AG20443 (cell line): ENCODE results near the gene SCYL2.
"Not testable (repeated sequence)": the region's sequence is repeated elsewhere in the genome, so short reads cannot be mapped to it uniquely, and the experiment has no call there.

Source experiments
- DNase-seq: peaks from one replicate; pipeline ENCODE4 v3.0.0; 2012; ENCODE audit warnings: low spot score, mixed read lengths

Gene SCYL2

GRCh38 chr12:100263131-100263530 lies 3.8 kb upstream of the SCYL2 start:
- no peak for DNase-seq

GRCh38 chr12:100265107-100265506 lies 1.9 kb upstream of the SCYL2 start:
- DNase-seq, result not testable (repeated sequence)

GRCh38 chr12:100265732-100266584 lies 1.0 kb upstream of the SCYL2 start:
- no peak for DNase-seq

GRCh38 chr12:100266585-100266834 lies 467 bp upstream of the SCYL2 start:
- peak; percentile 93 for DNase-seq

- peak; percentile 9 for DNase-seq
These were observed 765 bp downstream of the SCYL2 start for GRCh38 chr12:100267603-100268281.

- DNase-seq, result no peak
These were observed 2.0 kb downstream of the SCYL2 start for GRCh38 chr12:100268835-100269564.

GRCh38 chr12:100273782-100274181 lies 6.8 kb downstream of the SCYL2 start:
- DNase-seq, result no peak

- no peak for DNase-seq
These were observed 7.3 kb downstream of the SCYL2 start for GRCh38 chr12:100274291-100274690.

- no peak for DNase-seq
These were observed 12.2 kb downstream of the SCYL2 start for GRCh38 chr12:100279159-100279558.

- peak; percentile 15 for DNase-seq
These were observed 12.7 kb downstream of the SCYL2 start for GRCh38 chr12:100279607-100280244.

- DNase-seq, result not testable (repeated sequence)
These were observed 17.6 kb downstream of the SCYL2 start for GRCh38 chr12:100284556-100284955.

GRCh38 chr12:100289038-100289437 lies 22.1 kb downstream of the SCYL2 start:
- no peak for DNase-seq

GRCh38 chr12:100290016-100290415 lies 23.0 kb downstream of the SCYL2 start:
- no peak for DNase-seq

- DNase-seq, result no peak
These were observed 26.0 kb downstream of the SCYL2 start for GRCh38 chr12:100293017-100293416.

- DNase-seq, result not testable (repeated sequence)
These were observed 27.4 kb downstream of the SCYL2 start for GRCh38 chr12:100294366-100294765.

- peak; percentile 16 for DNase-seq
These were observed 29.0 kb downstream of the SCYL2 start for GRCh38 chr12:100295764-100296555.

GRCh38 chr12:100302081-100302480 lies 35.1 kb downstream of the SCYL2 start:
- no peak for DNase-seq

- no peak for DNase-seq
These were observed 36.9 kb downstream of the SCYL2 start for GRCh38 chr12:100303831-100304230.

- DNase-seq, result not testable (repeated sequence)
These were observed 37.4 kb downstream of the SCYL2 start for GRCh38 chr12:100304334-100304733.

- DNase-seq, result not testable (repeated sequence)
These were observed 41.2 kb downstream of the SCYL2 start for GRCh38 chr12:100308138-100308537.

GRCh38 chr12:100311317-100311716 lies 44.3 kb downstream of the SCYL2 start:
- DNase-seq, result no peak

GRCh38 chr12:100317371-100317770 lies 50.4 kb downstream of the SCYL2 start:
- DNase-seq, result no peak
